Islet of Langerhans (tissue), 1 donor: ENCODE measurements around the gene CFAP61.

Experiments
- FAIRE-seq: peaks from one replicate; lab custom pipeline; 2011; peaks lifted over from hg19 to GRCh38; lab: Jason Lieb, UNC

CFAP61 gene

GRCh38 chr20:20173254-20173653 is 120.9 kb downstream of the CFAP61 start:
- no peak for FAIRE-seq

GRCh38 chr20:20174089-20174835 is 121.9 kb downstream of the CFAP61 start:
- no peak for FAIRE-seq

- FAIRE-seq: no peak
Measured at GRCh38 chr20:20181322-20181721, 129.0 kb downstream of the CFAP61 start.

- FAIRE-seq: no peak
Measured at GRCh38 chr20:20184149-20184548, 131.8 kb downstream of the CFAP61 start.

- no peak for FAIRE-seq
Measured at GRCh38 chr20:20184706-20185105, 132.4 kb downstream of the CFAP61 start.

- FAIRE-seq: no peak
Measured at GRCh38 chr20:20188647-20189046, 136.3 kb downstream of the CFAP61 start.

GRCh38 chr20:20192366-20192765 is 140.0 kb downstream of the CFAP61 start:
- no peak for FAIRE-seq

GRCh38 chr20:20195021-20195705 is 142.8 kb downstream of the CFAP61 start:
- no peak for FAIRE-seq

- FAIRE-seq: no peak
Measured at GRCh38 chr20:20196610-20197009, 144.3 kb downstream of the CFAP61 start.

GRCh38 chr20:20198011-20198410 is 145.7 kb downstream of the CFAP61 start:
- FAIRE-seq: no peak

- no peak for FAIRE-seq
Measured at GRCh38 chr20:20199361-20200160, 147.2 kb downstream of the CFAP61 start.

GRCh38 chr20:20201124-20201523 is 148.8 kb downstream of the CFAP61 start:
- FAIRE-seq: no peak

- no peak for FAIRE-seq
Measured at GRCh38 chr20:20201639-20202038, 149.3 kb downstream of the CFAP61 start.

- no peak for FAIRE-seq
Measured at GRCh38 chr20:20202768-20203167, 150.4 kb downstream of the CFAP61 start.

GRCh38 chr20:20203784-20204183 is 151.5 kb downstream of the CFAP61 start:
- FAIRE-seq: no peak

- FAIRE-seq: no peak
Measured at GRCh38 chr20:20204256-20204655, 151.9 kb downstream of the CFAP61 start.

GRCh38 chr20:20205141-20205861 is 153.0 kb downstream of the CFAP61 start:
- no peak for FAIRE-seq

- FAIRE-seq: no peak
Measured at GRCh38 chr20:20205862-20206236, 153.5 kb downstream of the CFAP61 start.

- FAIRE-seq: no peak
Measured at GRCh38 chr20:20206788-20207187, 154.5 kb downstream of the CFAP61 start.

GRCh38 chr20:20207291-20207690 is 155.0 kb downstream of the CFAP61 start:
- no peak for FAIRE-seq

GRCh38 chr20:20207872-20208271 is 155.5 kb downstream of the CFAP61 start:
- no peak for FAIRE-seq

- no peak for FAIRE-seq
Measured at GRCh38 chr20:20209684-20210083, 157.4 kb downstream of the CFAP61 start.
